HG03095 (cell line): ENCODE measurements around the gene SMAD4.
A peak's percentile ranks its signal among the peaks of the same experiment; 100 is the strongest.

ENCODE experiments used
- ATAC-seq: cut with Tn5 transposase; IDR thresholded peaks from one replicate; pipeline ENCODE4 v1.9.1; 2021; ENCODE audit warnings: moderate library complexity; ENCODE audit not compliant: unreplicated experiment

Gene SMAD4

GRCh38 chr18:51020536-51020935 lies 9.5 kb upstream of the SMAD4 start:
- no peak for ATAC-seq

GRCh38 chr18:51021226-51021965 lies 8.6 kb upstream of the SMAD4 start:
- no peak for ATAC-seq

GRCh38 chr18:51025512-51025911 lies 4.5 kb upstream of the SMAD4 start:
- ATAC-seq = no peak

GRCh38 chr18:51028201-51028805 lies 1.7 kb upstream of the SMAD4 start:
- no peak for ATAC-seq

GRCh38 chr18:51029378-51029693 lies 677 bp upstream of the SMAD4 start:
- no peak for ATAC-seq

GRCh38 chr18:51030537-51031258 lies 685 bp downstream of the SMAD4 start:
- ATAC-seq = peak; percentile 56

- no peak for ATAC-seq
These were observed 2.2 kb downstream of the SMAD4 start for GRCh38 chr18:51032193-51032592.

GRCh38 chr18:51037230-51037629 lies 7.2 kb downstream of the SMAD4 start:
- no peak for ATAC-seq

- no peak for ATAC-seq
These were observed 8.1 kb downstream of the SMAD4 start for GRCh38 chr18:51038110-51038509.

GRCh38 chr18:51039138-51040112 lies 9.4 kb downstream of the SMAD4 start:
- ATAC-seq = peak; percentile 47

GRCh38 chr18:51041677-51042352 lies 11.8 kb downstream of the SMAD4 start:
- no peak for ATAC-seq

GRCh38 chr18:51044928-51045585 lies 15.0 kb downstream of the SMAD4 start:
- ATAC-seq = no peak

- no peak for ATAC-seq
These were observed 18.2 kb downstream of the SMAD4 start for GRCh38 chr18:51048190-51048589.

- no peak for ATAC-seq
These were observed 19.1 kb downstream of the SMAD4 start for GRCh38 chr18:51049137-51049536.

GRCh38 chr18:51051105-51051712 lies 21.2 kb downstream of the SMAD4 start:
- peak; percentile 86 for ATAC-seq

GRCh38 chr18:51053814-51054213 lies 23.8 kb downstream of the SMAD4 start:
- ATAC-seq = peak; percentile 43

GRCh38 chr18:51054764-51055163 lies 24.8 kb downstream of the SMAD4 start:
- ATAC-seq = no peak

GRCh38 chr18:51059969-51060368 lies 30.0 kb downstream of the SMAD4 start:
- ATAC-seq = no peak

GRCh38 chr18:51064256-51064655 lies 34.2 kb downstream of the SMAD4 start:
- ATAC-seq = no peak

GRCh38 chr18:51066273-51066672 lies 36.3 kb downstream of the SMAD4 start:
- no peak for ATAC-seq
